Measurements from ENCODE around the gene KIF19.

Gene KIF19

GRCh38 chr17:74380959-74381808, 55.2 kb downstream of the KIF19 start:
- H3K27me3 ChIP-seq (replicated peaks; ENCODE audit: control insufficient read depth, insufficient read depth, low read length), result peaks cover 31% of the 10 kb centered on the region
- H3K9me3 ChIP-seq (ENCODE audit: control insufficient read depth, low read length), result no peaks in the 10 kb centered on the region
- no peak overlapping the region for H3K9ac ChIP-seq (ENCODE audit: low read length)
- H3K4me3 ChIP-seq (ENCODE audit: low read length), result no peak overlapping the region
- H3K36me3 ChIP-seq (ENCODE audit: control insufficient read depth, insufficient read depth, low read length, severe bottlenecking), result no peaks in the 10 kb centered on the region
- H3K4me1 ChIP-seq (ENCODE audit: control insufficient read depth, insufficient read depth, low read length), result peaks cover 10% of the 10 kb centered on the region
- DNase-seq (ENCODE audit: low read depth), result no peak

- peaks cover 19% of the 10 kb centered on the region for H3K4me1 ChIP-seq (ENCODE audit: control insufficient read depth, insufficient read depth, low read length)
- H3K4me3 ChIP-seq (ENCODE audit: low read length), result no peak overlapping the region
- DNase-seq (ENCODE audit: low read depth), result no peak
- peaks cover 25% of the 10 kb centered on the region for H3K27me3 ChIP-seq (replicated peaks; ENCODE audit: control insufficient read depth, insufficient read depth, low read length)
- no peaks in the 10 kb centered on the region for H3K9me3 ChIP-seq (ENCODE audit: control insufficient read depth, low read length)
- H3K9ac ChIP-seq (ENCODE audit: low read length), result no peak overlapping the region
- H3K36me3 ChIP-seq (ENCODE audit: control insufficient read depth, insufficient read depth, low read length, severe bottlenecking), result no peaks in the 10 kb centered on the region
These were observed 57.1 kb downstream of the KIF19 start for GRCh38 chr17:74383141-74383540.

- no peak overlapping the region for H3K9ac ChIP-seq (ENCODE audit: low read length)
- H3K9me3 ChIP-seq (ENCODE audit: control insufficient read depth, low read length), result no peaks in the 10 kb centered on the region
- H3K36me3 ChIP-seq (ENCODE audit: control insufficient read depth, insufficient read depth, low read length, severe bottlenecking), result no peaks in the 10 kb centered on the region
- peaks cover 16% of the 10 kb centered on the region for H3K27me3 ChIP-seq (replicated peaks; ENCODE audit: control insufficient read depth, insufficient read depth, low read length)
- H3K4me1 ChIP-seq (ENCODE audit: control insufficient read depth, insufficient read depth, low read length), result peaks cover 15% of the 10 kb centered on the region
- H3K4me3 ChIP-seq (ENCODE audit: low read length), result no peak overlapping the region
- no peak for DNase-seq (ENCODE audit: low read depth)
These were observed 59.2 kb downstream of the KIF19 start for GRCh38 chr17:74385201-74385600.

- Histone ChIP-seq H3K9ac (ENCODE audit: low read length) (no peak overlapping the region), H3K27me3 (replicated peaks; ENCODE audit: control insufficient read depth, insufficient read depth, low read length) (peaks cover 8% of the 10 kb centered on the region), H3K4me3 (ENCODE audit: low read length) (no peak overlapping the region), H3K9me3 (ENCODE audit: control insufficient read depth, low read length) (no peaks in the 10 kb centered on the region), H3K4me1 (ENCODE audit: control insufficient read depth, insufficient read depth, low read length) (peaks cover 21% of the 10 kb centered on the region), H3K36me3 (ENCODE audit: control insufficient read depth, insufficient read depth, low read length, severe bottlenecking) (no peaks in the 10 kb centered on the region)
- no peak for DNase-seq (ENCODE audit: low read depth)
These were observed 60.4 kb downstream of the KIF19 start for GRCh38 chr17:74386386-74386785.

- no peak overlapping the region for H3K4me3 ChIP-seq (ENCODE audit: low read length)
- H3K9me3 ChIP-seq (ENCODE audit: control insufficient read depth, low read length), result no peaks in the 10 kb centered on the region
- H3K4me1 ChIP-seq (ENCODE audit: control insufficient read depth, insufficient read depth, low read length), result peaks cover 32% of the 10 kb centered on the region
- no peak overlapping the region for H3K9ac ChIP-seq (ENCODE audit: low read length)
- peaks cover 8% of the 10 kb centered on the region for H3K27me3 ChIP-seq (replicated peaks; ENCODE audit: control insufficient read depth, insufficient read depth, low read length)
- no peak for DNase-seq (ENCODE audit: low read depth)
- H3K36me3 ChIP-seq (ENCODE audit: control insufficient read depth, insufficient read depth, low read length, severe bottlenecking), result no peaks in the 10 kb centered on the region
These were observed 61.6 kb downstream of the KIF19 start for GRCh38 chr17:74387365-74388218.

GRCh38 chr17:74389084-74389753, 63.2 kb downstream of the KIF19 start:
- H3K4me3 ChIP-seq (ENCODE audit: low read length), result no peak overlapping the region
- no peak for DNase-seq (ENCODE audit: low read depth)
- peaks cover 7% of the 10 kb centered on the region for H3K27me3 ChIP-seq (replicated peaks; ENCODE audit: control insufficient read depth, insufficient read depth, low read length)
- H3K9me3 ChIP-seq (ENCODE audit: control insufficient read depth, low read length), result no peaks in the 10 kb centered on the region
- H3K4me1 ChIP-seq (ENCODE audit: control insufficient read depth, insufficient read depth, low read length), result peaks cover 44% of the 10 kb centered on the region
- no peaks in the 10 kb centered on the region for H3K36me3 ChIP-seq (ENCODE audit: control insufficient read depth, insufficient read depth, low read length, severe bottlenecking)
- H3K9ac ChIP-seq (ENCODE audit: low read length), result no peak overlapping the region

GRCh38 chr17:74389937-74390679, 64.1 kb downstream of the KIF19 start:
- Histone ChIP-seq H3K4me3 (ENCODE audit: low read length) (no peak overlapping the region), H3K9ac (ENCODE audit: low read length) (no peak overlapping the region), H3K4me1 (ENCODE audit: control insufficient read depth, insufficient read depth, low read length) (peaks cover 46% of the 10 kb centered on the region), H3K9me3 (ENCODE audit: control insufficient read depth, low read length) (no peaks in the 10 kb centered on the region), H3K27me3 (replicated peaks; ENCODE audit: control insufficient read depth, insufficient read depth, low read length) (peaks cover 3% of the 10 kb centered on the region), H3K36me3 (ENCODE audit: control insufficient read depth, insufficient read depth, low read length, severe bottlenecking) (no peaks in the 10 kb centered on the region)
- no peak for DNase-seq (ENCODE audit: low read depth)

- no peak overlapping the region for H3K4me3 ChIP-seq (ENCODE audit: low read length)
- no peak for DNase-seq (ENCODE audit: low read depth)
- H3K36me3 ChIP-seq (ENCODE audit: control insufficient read depth, insufficient read depth, low read length, severe bottlenecking), result no peaks in the 10 kb centered on the region
- no peak overlapping the region for H3K9ac ChIP-seq (ENCODE audit: low read length)
- no peaks in the 10 kb centered on the region for H3K9me3 ChIP-seq (ENCODE audit: control insufficient read depth, low read length)
- peaks cover 46% of the 10 kb centered on the region for H3K4me1 ChIP-seq (ENCODE audit: control insufficient read depth, insufficient read depth, low read length)
- H3K27me3 ChIP-seq (replicated peaks; ENCODE audit: control insufficient read depth, insufficient read depth, low read length), result peaks cover 3% of the 10 kb centered on the region
These were observed 64.9 kb downstream of the KIF19 start for GRCh38 chr17:74390680-74391653.

GRCh38 chr17:74391771-74392170, 65.7 kb downstream of the KIF19 start:
- no peak overlapping the region for H3K9ac ChIP-seq (ENCODE audit: low read length)
- H3K27me3 ChIP-seq (replicated peaks; ENCODE audit: control insufficient read depth, insufficient read depth, low read length), result peaks cover 3% of the 10 kb centered on the region
- H3K4me1 ChIP-seq (ENCODE audit: control insufficient read depth, insufficient read depth, low read length), result peaks cover 38% of the 10 kb centered on the region
- no peaks in the 10 kb centered on the region for H3K9me3 ChIP-seq (ENCODE audit: control insufficient read depth, low read length)
- DNase-seq (ENCODE audit: low read depth), result no peak
- H3K4me3 ChIP-seq (ENCODE audit: low read length), result no peak overlapping the region
- no peaks in the 10 kb centered on the region for H3K36me3 ChIP-seq (ENCODE audit: control insufficient read depth, insufficient read depth, low read length, severe bottlenecking)

GRCh38 chr17:74392848-74393247, 66.8 kb downstream of the KIF19 start:
- H3K9me3 ChIP-seq (ENCODE audit: control insufficient read depth, low read length), result no peaks in the 10 kb centered on the region
- peaks cover 35% of the 10 kb centered on the region for H3K4me1 ChIP-seq (ENCODE audit: control insufficient read depth, insufficient read depth, low read length)
- peaks cover 3% of the 10 kb centered on the region for H3K27me3 ChIP-seq (replicated peaks; ENCODE audit: control insufficient read depth, insufficient read depth, low read length)
- no peak overlapping the region for H3K9ac ChIP-seq (ENCODE audit: low read length)
- H3K36me3 ChIP-seq (ENCODE audit: control insufficient read depth, insufficient read depth, low read length, severe bottlenecking), result no peaks in the 10 kb centered on the region
- no peak for DNase-seq (ENCODE audit: low read depth)
- no peak overlapping the region for H3K4me3 ChIP-seq (ENCODE audit: low read length)
